ENCODE results near the gene AIFM2. TPM values are rescaled to one million over a fixed set of nuclear protein-coding genes. Genes with fewer than 3 reads are reported as not detected.

AIFM2 gene
- total RNA-seq, 1 donor from 2014 or later = 0.74 TPM

DNA sequence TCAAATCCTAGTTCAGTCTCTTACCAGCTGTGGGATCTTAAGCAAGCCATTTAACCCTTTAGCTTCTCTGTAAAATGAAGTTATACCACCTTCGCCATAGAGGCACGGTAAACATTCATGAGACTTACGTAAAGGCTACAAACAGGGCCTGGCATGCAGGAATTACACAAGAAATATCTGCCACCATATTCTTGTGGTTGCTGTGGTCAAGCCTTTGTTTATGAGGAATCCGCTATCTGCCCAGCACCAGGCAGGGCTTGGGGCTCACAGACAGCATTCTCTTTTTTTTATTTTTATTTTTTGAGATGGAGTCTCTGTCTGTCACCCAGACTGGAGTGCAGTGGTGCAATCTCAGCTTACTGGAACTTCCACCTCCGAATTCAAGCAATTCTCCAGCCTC is 9.9 kb downstream of the AIFM2 start:
- DNase-seq = no peak
- peaks cover 2% of the 10 kb centered on the region for H3K9me3 Mint-ChIP-seq (ENCODE audit: unreplicated experiment)
- H3K36me3 Mint-ChIP-seq (ENCODE audit: unreplicated experiment) = no peaks in the 10 kb centered on the region
- TF ChIP-seq, protein P1, sequence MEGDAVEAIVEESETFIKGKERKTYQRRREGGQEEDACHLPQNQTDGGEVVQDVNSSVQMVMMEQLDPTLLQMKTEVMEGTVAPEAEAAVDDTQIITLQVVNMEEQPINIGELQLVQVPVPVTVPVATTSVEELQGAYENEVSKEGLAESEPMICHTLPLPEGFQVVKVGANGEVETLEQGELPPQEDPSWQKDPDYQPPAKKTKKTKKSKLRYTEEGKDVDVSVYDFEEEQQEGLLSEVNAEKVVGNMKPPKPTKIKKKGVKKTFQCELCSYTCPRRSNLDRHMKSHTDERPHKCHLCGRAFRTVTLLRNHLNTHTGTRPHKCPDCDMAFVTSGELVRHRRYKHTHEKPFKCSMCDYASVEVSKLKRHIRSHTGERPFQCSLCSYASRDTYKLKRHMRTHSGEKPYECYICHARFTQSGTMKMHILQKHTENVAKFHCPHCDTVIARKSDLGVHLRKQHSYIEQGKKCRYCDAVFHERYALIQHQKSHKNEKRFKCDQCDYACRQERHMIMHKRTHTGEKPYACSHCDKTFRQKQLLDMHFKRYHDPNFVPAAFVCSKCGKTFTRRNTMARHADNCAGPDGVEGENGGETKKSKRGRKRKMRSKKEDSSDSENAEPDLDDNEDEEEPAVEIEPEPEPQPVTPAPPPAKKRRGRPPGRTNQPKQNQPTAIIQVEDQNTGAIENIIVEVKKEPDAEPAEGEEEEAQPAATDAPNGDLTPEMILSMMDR (IDR thresholded peaks at IDR 0.05; ENCODE audit: partially characterized antibody, unreplicated experiment) = no peak
- no peak overlapping the region for H3K4me3 Mint-ChIP-seq (ENCODE audit: unreplicated experiment)
- H3K4me1 Mint-ChIP-seq (ENCODE audit: low read depth, unreplicated experiment) = no peaks in the 10 kb centered on the region
- peaks cover 3% of the 10 kb centered on the region for H3K27me3 Mint-ChIP-seq (ENCODE audit: unreplicated experiment)
- no peak overlapping the region for H3K27ac Mint-ChIP-seq (ENCODE audit: unreplicated experiment)

DNA sequence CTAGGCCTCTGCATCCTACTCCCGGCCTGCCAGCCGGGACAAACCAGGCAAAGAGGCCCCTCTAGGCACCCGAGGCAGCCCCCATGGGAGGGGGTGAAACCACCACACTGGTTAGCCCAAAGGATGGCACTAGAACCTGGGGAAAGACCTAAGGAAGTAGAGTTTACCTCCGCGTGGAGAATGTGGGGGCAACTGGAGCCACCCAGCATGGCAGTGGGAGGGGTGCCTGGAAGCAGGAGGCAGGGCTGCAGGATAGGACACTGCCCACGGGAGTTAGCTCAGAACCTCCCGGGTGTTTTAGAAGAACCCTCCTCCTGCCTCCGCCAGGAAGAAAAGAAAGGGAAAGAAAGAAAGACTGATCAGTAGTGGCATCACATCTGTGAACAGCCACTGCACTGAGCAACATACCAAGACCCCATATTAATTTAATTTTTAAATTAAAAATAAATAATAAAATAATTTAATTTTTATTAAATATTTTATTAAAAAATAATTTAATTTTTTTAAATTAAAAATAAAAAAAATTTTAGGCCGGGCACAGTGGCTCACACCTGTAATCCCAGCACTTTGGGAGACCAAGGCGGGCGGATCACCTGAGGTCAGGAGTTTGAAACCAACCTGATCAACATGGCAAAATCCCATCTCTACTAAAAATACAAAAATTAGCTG is 11.2 kb downstream of the AIFM2 start:
- no peaks in the 10 kb centered on the region for H3K4me1 Mint-ChIP-seq (ENCODE audit: low read depth, unreplicated experiment)
- TF ChIP-seq, protein P1 (IDR thresholded peaks at IDR 0.05; ENCODE audit: partially characterized antibody, unreplicated experiment) = no peak
- no peaks in the 10 kb centered on the region for H3K36me3 Mint-ChIP-seq (ENCODE audit: unreplicated experiment)
- DNase-seq = no peak
- peaks cover 2% of the 10 kb centered on the region for H3K9me3 Mint-ChIP-seq (ENCODE audit: unreplicated experiment)
- no peak overlapping the region for H3K4me3 Mint-ChIP-seq (ENCODE audit: unreplicated experiment)
- H3K27me3 Mint-ChIP-seq (ENCODE audit: unreplicated experiment) = peaks cover 1% of the 10 kb centered on the region
- no peak overlapping the region for H3K27ac Mint-ChIP-seq (ENCODE audit: unreplicated experiment)

DNA sequence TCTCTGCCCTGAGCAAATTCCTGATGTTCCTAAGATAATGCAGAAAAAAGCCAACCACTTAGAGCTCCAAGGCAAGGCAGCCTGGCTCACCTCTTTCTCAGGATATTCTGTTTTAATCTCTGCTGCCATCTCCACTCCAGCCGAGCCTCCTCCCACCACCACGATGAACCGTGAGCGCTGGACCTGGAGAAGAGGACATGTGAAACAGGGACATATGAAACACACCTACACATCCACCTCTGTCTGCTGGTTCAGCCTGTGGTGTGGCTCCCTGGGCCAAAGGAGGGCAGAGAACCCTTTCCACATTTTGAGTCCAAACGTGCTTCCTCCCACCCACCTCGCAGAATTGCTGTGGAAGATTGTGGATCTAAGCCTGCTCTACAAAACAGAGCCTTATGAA is 12.2 kb downstream of the AIFM2 start:
- H3K4me1 Mint-ChIP-seq (ENCODE audit: low read depth, unreplicated experiment) = no peaks in the 10 kb centered on the region
- H3K36me3 Mint-ChIP-seq (ENCODE audit: unreplicated experiment) = no peaks in the 10 kb centered on the region
- TF ChIP-seq, protein P1 (IDR thresholded peaks at IDR 0.05; ENCODE audit: partially characterized antibody, unreplicated experiment) = no peak
- peaks cover 2% of the 10 kb centered on the region for H3K9me3 Mint-ChIP-seq (ENCODE audit: unreplicated experiment)
- no peak for DNase-seq
- H3K27ac Mint-ChIP-seq (ENCODE audit: unreplicated experiment) = no peak overlapping the region
- no peak overlapping the region for H3K4me3 Mint-ChIP-seq (ENCODE audit: unreplicated experiment)
- peaks cover 1% of the 10 kb centered on the region for H3K27me3 Mint-ChIP-seq (ENCODE audit: unreplicated experiment)

DNA sequence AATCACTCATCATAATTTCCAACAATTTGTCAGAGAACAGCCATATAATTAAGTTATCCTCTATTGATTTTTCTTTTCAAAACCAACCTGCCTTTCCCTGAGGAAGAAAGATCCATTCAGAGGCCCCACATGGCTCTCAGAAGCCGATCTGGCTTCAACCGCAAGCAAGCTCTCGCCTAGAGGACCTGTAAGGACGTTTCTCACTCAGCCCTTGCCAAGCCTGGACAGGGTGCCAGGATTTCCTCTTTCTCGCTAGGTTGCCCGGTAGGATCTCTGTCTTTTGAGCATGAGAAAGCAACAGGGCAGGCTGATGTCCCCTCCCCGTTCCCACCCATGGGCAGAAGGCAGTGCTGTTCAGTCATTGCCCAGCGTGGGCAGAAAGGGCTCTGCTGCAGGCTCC is 13.0 kb downstream of the AIFM2 start:
- Mint-ChIP-seq H3K27ac (ENCODE audit: unreplicated experiment) (no peak overlapping the region), H3K27me3 (ENCODE audit: unreplicated experiment) (peaks cover 1% of the 10 kb centered on the region), H3K9me3 (ENCODE audit: unreplicated experiment) (no peaks in the 10 kb centered on the region), H3K4me1 (ENCODE audit: low read depth, unreplicated experiment) (no peaks in the 10 kb centered on the region), H3K4me3 (ENCODE audit: unreplicated experiment) (no peak overlapping the region), H3K36me3 (ENCODE audit: unreplicated experiment) (no peaks in the 10 kb centered on the region)
- no peak for DNase-seq
- TF ChIP-seq, protein P1 (IDR thresholded peaks at IDR 0.05; ENCODE audit: partially characterized antibody, unreplicated experiment) = no peak

DNA sequence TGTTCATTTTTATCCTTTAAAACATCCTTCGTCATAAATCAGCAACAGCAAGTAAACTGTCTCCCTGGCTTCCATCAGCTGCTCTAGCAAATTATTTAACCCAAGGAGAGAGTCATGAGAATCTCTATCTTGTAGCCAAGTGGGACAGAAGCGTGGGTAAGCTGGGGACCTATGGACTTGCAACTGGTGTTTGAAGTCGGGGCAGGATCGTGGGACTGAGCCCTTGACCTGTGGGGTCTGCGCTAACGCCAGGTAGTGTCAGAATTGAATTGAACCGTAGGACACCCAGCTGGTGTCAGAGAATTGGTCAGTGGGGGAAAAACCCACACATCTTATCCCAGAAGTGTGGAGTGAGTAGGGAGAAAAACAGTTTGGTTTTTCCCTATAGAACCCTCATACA is 13.4 kb downstream of the AIFM2 start:
- no peaks in the 10 kb centered on the region for H3K4me1 Mint-ChIP-seq (ENCODE audit: low read depth, unreplicated experiment)
- no peaks in the 10 kb centered on the region for H3K9me3 Mint-ChIP-seq (ENCODE audit: unreplicated experiment)
- H3K27me3 Mint-ChIP-seq (ENCODE audit: unreplicated experiment) = peaks cover 1% of the 10 kb centered on the region
- H3K27ac Mint-ChIP-seq (ENCODE audit: unreplicated experiment) = no peak overlapping the region
- no peak for DNase-seq
- TF ChIP-seq, protein P1 (IDR thresholded peaks at IDR 0.05; ENCODE audit: partially characterized antibody, unreplicated experiment) = no peak
- H3K36me3 Mint-ChIP-seq (ENCODE audit: unreplicated experiment) = no peaks in the 10 kb centered on the region
- no peak overlapping the region for H3K4me3 Mint-ChIP-seq (ENCODE audit: unreplicated experiment)

Data from glutamatergic neuron (in vitro differentiated cells).